Kidney epithelial cell (primary cell): ENCODE data around the gene FABP1. TPM values are rescaled to one million over a fixed set of nuclear protein-coding genes. Genes with fewer than 3 reads are reported as not detected.

Experiments
- DNase-seq: peaks from one replicate; pipeline ENCODE4 v3.0.0-alpha.2; 2010; ENCODE audit warnings: low read depth
- H3K27me3 ChIP-seq: 2 replicates; pipeline ENCODE4 v1.6.0; 2011; ENCODE audit warnings: low read length; ENCODE audit not compliant: control insufficient read depth, insufficient read depth
- H3K36me3 ChIP-seq: 2 replicates; pipeline ENCODE4 v1.5.1; 2011; ENCODE audit warnings: low read length; ENCODE audit not compliant: control insufficient read depth, insufficient read depth
- H3K4me3 ChIP-seq: 2 replicates; pipeline ENCODE4 v1.5.1; 2011; ENCODE audit warnings: low read depth, mild to moderate bottlenecking, control low read depth, low read length
- total RNA-seq: library from RNA; depleted of rRNA; stranded (reverse); fragments of >200 nt; gene quantifications from 2 replicates; pipeline ENCODE4 v1.2.3, GENCODE V29; 2015
- TF ChIP-seq, protein P1 (sequence below): IDR thresholded peaks from 2 replicates; pipeline ENCODE4 v1.5.1; 2011; ENCODE audit warnings: mild to moderate bottlenecking, moderate library complexity, low read length, control low read depth, inconsistent platforms; ENCODE audit not compliant: insufficient read depth, poor library complexity, severe bottlenecking

FABP1 gene
- total RNA-seq, 1 donor from 2014 or later, result not detected

DNA sequence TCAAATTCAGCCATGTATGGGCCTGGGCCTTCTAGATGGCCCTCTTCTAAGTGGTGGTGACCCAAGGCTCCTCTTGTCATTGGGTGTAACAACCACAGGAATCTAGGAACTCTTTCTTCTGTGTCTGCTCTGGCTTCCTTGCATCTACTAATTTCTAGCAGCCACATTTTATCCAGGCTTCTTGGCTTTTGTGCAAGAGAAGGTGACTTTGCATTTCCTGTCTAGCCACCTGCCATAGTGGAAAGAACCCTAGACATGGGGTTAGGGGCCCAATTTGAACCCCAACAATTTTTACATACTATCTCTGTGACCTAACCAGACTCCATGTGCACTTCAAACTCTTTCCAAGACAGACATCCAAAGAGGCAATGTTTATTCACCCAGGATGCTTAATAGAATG, 35.1 kb downstream of the FABP1 start:
- Histone ChIP-seq H3K27me3 (no peaks in the 10 kb centered on the region), H3K36me3 (no peaks in the 10 kb centered on the region), H3K4me3 (no peak overlapping the region)
- TF ChIP-seq, protein P1, sequence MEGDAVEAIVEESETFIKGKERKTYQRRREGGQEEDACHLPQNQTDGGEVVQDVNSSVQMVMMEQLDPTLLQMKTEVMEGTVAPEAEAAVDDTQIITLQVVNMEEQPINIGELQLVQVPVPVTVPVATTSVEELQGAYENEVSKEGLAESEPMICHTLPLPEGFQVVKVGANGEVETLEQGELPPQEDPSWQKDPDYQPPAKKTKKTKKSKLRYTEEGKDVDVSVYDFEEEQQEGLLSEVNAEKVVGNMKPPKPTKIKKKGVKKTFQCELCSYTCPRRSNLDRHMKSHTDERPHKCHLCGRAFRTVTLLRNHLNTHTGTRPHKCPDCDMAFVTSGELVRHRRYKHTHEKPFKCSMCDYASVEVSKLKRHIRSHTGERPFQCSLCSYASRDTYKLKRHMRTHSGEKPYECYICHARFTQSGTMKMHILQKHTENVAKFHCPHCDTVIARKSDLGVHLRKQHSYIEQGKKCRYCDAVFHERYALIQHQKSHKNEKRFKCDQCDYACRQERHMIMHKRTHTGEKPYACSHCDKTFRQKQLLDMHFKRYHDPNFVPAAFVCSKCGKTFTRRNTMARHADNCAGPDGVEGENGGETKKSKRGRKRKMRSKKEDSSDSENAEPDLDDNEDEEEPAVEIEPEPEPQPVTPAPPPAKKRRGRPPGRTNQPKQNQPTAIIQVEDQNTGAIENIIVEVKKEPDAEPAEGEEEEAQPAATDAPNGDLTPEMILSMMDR, result no peak
- DNase-seq, result no peak

- DNase-seq, result no peak
- TF ChIP-seq, protein P1, result no peak
- Histone ChIP-seq H3K4me3 (no peak overlapping the region), H3K36me3 (no peaks in the 10 kb centered on the region), H3K27me3 (no peaks in the 10 kb centered on the region)
Measured at GRCh38 chr2:88091943-88092342, 35.9 kb downstream of the FABP1 start.

GRCh38 chr2:88090446-88091283, 37.2 kb downstream of the FABP1 start:
- Histone ChIP-seq H3K36me3 (no peaks in the 10 kb centered on the region), H3K27me3 (no peaks in the 10 kb centered on the region), H3K4me3 (no peak overlapping the region)
- no peak for DNase-seq
- TF ChIP-seq, protein P1, result no peak

- Histone ChIP-seq H3K4me3 (no peak overlapping the region), H3K27me3 (no peaks in the 10 kb centered on the region), H3K36me3 (no peaks in the 10 kb centered on the region)
- TF ChIP-seq, protein P1, result no peak
- no peak for DNase-seq
Measured at GRCh38 chr2:88088999-88089398, 38.9 kb downstream of the FABP1 start.

DNA sequence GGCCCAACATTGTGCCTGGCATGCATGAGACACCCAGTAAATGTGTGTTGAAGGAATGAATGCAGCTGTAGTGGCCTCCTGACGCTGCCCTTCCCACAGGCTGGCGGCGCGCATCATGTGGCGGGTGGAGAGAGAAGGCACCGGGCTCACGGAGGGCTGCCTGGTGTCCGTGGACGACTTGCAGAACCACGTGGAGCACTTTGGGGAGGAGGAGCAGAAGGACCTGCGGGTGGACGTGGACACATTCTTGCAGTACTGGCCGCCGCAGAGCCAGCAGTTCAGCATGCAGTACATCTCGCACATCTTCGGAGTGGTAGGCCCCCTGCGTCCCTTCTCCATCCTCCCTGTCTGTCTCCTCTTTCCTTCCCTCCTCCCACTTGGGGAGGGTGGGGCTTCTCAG, 40.1 kb downstream of the FABP1 start:
- no peaks in the 10 kb centered on the region for H3K27me3 ChIP-seq
- DNase-seq, result no peak
- TF ChIP-seq, protein P1, result no peak

GRCh38 chr2:88087073-88087472, 40.8 kb downstream of the FABP1 start:
- DNase-seq, result no peak
- TF ChIP-seq, protein P1, result no peak
- Histone ChIP-seq H3K4me3 (no peak overlapping the region), H3K27me3 (no peaks in the 10 kb centered on the region), H3K36me3 (no peaks in the 10 kb centered on the region)

More for the DNA sequence above, 40.1 kb downstream of the FABP1 start:
- Histone ChIP-seq H3K36me3 (no peaks in the 10 kb centered on the region), H3K4me3 (no peak overlapping the region)
